GM12878 (cell line): ENCODE results near the gene GLRX5. TPM values are rescaled to one million over a fixed set of nuclear protein-coding genes. Genes with fewer than 3 reads are reported as not detected.

ENCODE experiments used
- ATAC-seq: fragments of 200-7000 bp; cut with Tn5 transposase; 3 replicates; pipeline ENCODE4 v1.9.1; 2020; ENCODE audit warnings: mild to moderate bottlenecking, moderate library complexity
- BruUV-seq: library from RNA; stranded (reverse); fragments of 400-500 nt; replicated peaks from 2 replicates; lab custom pipeline; 2021; lab: Mats Ljungman, UMichigan
- CTCF ChIA-PET: fragments of 300-600 bp; sonication (Branson Sonifier 250); formaldehyde crosslinking; extraction: SDS; loops from one replicate; lab custom pipeline; 2021; ENCODE audit warnings: inconsistent platforms; lab: Yijun Ruan, JAX
- POLR2A ChIA-PET: fragments of 350-600 bp; formaldehyde crosslinking; extraction: SDS; loops from one replicate; lab custom pipeline; 2021; ENCODE audit warnings: inconsistent platforms; lab: Charles Lee
- RAD21 ChIA-PET: fragments of 300-600 bp; sonication (Branson Sonifier 250); formaldehyde crosslinking; loops from one replicate; lab custom pipeline; 2023; ENCODE audit warnings: antibody characterized with exemption; ENCODE audit not compliant: unreplicated experiment; lab: Charles Lee
- SMC1A ChIA-PET: fragments of 300-600 bp; sonication (Branson Sonifier 250); formaldehyde crosslinking; loops from one replicate; lab custom pipeline; 2023; ENCODE audit not compliant: unreplicated experiment, uncharacterized antibody; lab: Charles Lee
- DNase-seq: peaks from one replicate; pipeline ENCODE4 v3.0.0-alpha.2; 2011; ENCODE audit warnings: low read depth, low spot score
- FAIRE-seq: peaks from 3 replicates; lab custom pipeline; 2011; peaks lifted over from hg19 to GRCh38; lab: Jason Lieb, UNC
- H2AFZ ChIP-seq: 2 replicates; pipeline ENCODE4 v1.6.0; 2011; ENCODE audit warnings: low read depth, low read length, control low read depth; ENCODE audit not compliant: control insufficient read depth
- H3K27ac ChIP-seq: 2 replicates; pipeline ENCODE4 v1.5.1; 2011; ENCODE audit warnings: control low read depth; ENCODE audit not compliant: control insufficient read depth, insufficient read depth
- H3K27me3 ChIP-seq, 2 experiments: replicated peaks in 1 of 2; 2 replicates each; pipeline versions ENCODE4 v1.6.0 to v1.6.1; 2011; ENCODE audit warnings: low read length in 1 of 2; ENCODE audit not compliant: control insufficient read depth in 2 of 2, insufficient read depth in 2 of 2
- H3K36me3 ChIP-seq, 2 experiments: 2 replicates each; pipeline ENCODE4 v1.5.1; 2011; ENCODE audit warnings: low read length in 1 of 2; ENCODE audit not compliant: control insufficient read depth in 2 of 2, insufficient read depth in 2 of 2
- H3K4me1 ChIP-seq: 2 replicates; pipeline ENCODE4 v1.6.1; 2011; ENCODE audit warnings: mild to moderate bottlenecking, low read length, moderate library complexity, mixed read lengths; ENCODE audit not compliant: control insufficient read depth, insufficient read depth
- H3K4me2 ChIP-seq: 2 replicates; pipeline ENCODE4 v1.6.0; 2011; ENCODE audit warnings: control low read depth; ENCODE audit not compliant: control insufficient read depth, insufficient read depth
- H3K4me3 ChIP-seq: fragments of 200-600 bp; sonication (generic); 2 replicates; pipeline ENCODE4 v1.5.1; 2016
- H3K79me2 ChIP-seq: 2 replicates; pipeline ENCODE4 v1.6.0; 2011; ENCODE audit warnings: low read length; ENCODE audit not compliant: control insufficient read depth, insufficient read depth
- H3K9ac ChIP-seq: 2 replicates; pipeline ENCODE4 v1.8.0; 2011; ENCODE audit warnings: low read length, control low read depth, mixed read lengths; ENCODE audit not compliant: control insufficient read depth, insufficient read depth
- H3K9me3 ChIP-seq: replicated peaks from 3 replicates; pipeline ENCODE4 v1.5.1; 2011; ENCODE audit warnings: mild to moderate bottlenecking, low read length; ENCODE audit not compliant: control insufficient read depth, insufficient read depth
- H4K20me1 ChIP-seq: 2 replicates; pipeline ENCODE4 v1.6.0; 2011; ENCODE audit not compliant: control insufficient read depth, insufficient read depth
- CBFB ChIP-seq: IDR thresholded peaks from 2 replicates; pipeline ENCODE4 v1.6.1; 2016; ENCODE audit warnings: antibody characterized with exemption, low read depth
- CREM ChIP-seq: IDR thresholded peaks from 2 replicates; pipeline ENCODE4 v1.6.1; 2014; ENCODE audit warnings: antibody characterized with exemption, low read depth
- EED ChIP-seq: sonication (generic); IDR thresholded peaks from 2 replicates; pipeline ENCODE4 v1.6.1; 2016; ENCODE audit warnings: antibody characterized with exemption, low read depth
- EGR1 ChIP-seq, 2 experiments: IDR thresholded peaks; 1 replicate in 1 of 2; 2 replicates in 1 of 2; pipeline ENCODE4 v1.6.1; 2011 to 2012; ENCODE audit warnings: low read depth in 2 of 2, low read length in 2 of 2, borderline replicate concordance in 1 of 2, mild to moderate bottlenecking in 1 of 2, moderate library complexity in 1 of 2
- ETV6 ChIP-seq, 2 experiments: fragments of 450-650 bp in 1 of 2; IDR thresholded peaks in 1 of 2; conservative IDR thresholded peaks in 1 of 2; 2 replicates each; pipeline ENCODE4 v1.6.1; 2014; ENCODE audit warnings: antibody characterized with exemption in 1 of 2, borderline replicate concordance in 1 of 2, low read depth in 1 of 2, mild to moderate bottlenecking in 1 of 2, moderate library complexity in 1 of 2
- GATAD2B ChIP-seq: fragments of 450-650 bp; conservative IDR thresholded peaks from 2 replicates; pipeline ENCODE4 v1.6.1; 2017; ENCODE audit warnings: low read depth, mild to moderate bottlenecking, moderate library complexity
- IKZF2 ChIP-seq, 2 experiments: fragments of 450-650 bp; IDR thresholded peaks; 2 replicates each; pipeline ENCODE4 v1.6.1; 2017; ENCODE audit warnings: mild to moderate bottlenecking in 2 of 2, moderate library complexity in 2 of 2
- MEF2A ChIP-seq: IDR thresholded peaks from 2 replicates; pipeline ENCODE4 v1.6.1; 2011; ENCODE audit warnings: low read depth, mild to moderate bottlenecking, low read length, moderate library complexity; ENCODE audit not compliant: insufficient read depth
- MEF2B ChIP-seq: fragments of 450-650 bp; IDR thresholded peaks from 2 replicates; pipeline ENCODE4 v1.6.1; 2018; ENCODE audit warnings: mild to moderate bottlenecking, moderate library complexity; ENCODE audit not compliant: partially characterized antibody, poor library complexity, severe bottlenecking
- NFYA ChIP-seq: IDR thresholded peaks from 2 replicates; pipeline ENCODE4 v1.6.1; 2011; ENCODE audit warnings: low read depth, mild to moderate bottlenecking, low read length, improper control_type of control experiment, borderline replicate concordance
- SMAD5 ChIP-seq: IDR thresholded peaks from 2 replicates; pipeline ENCODE4 v1.6.1; 2016; ENCODE audit warnings: antibody characterized with exemption, low read depth
- SMARCA5 ChIP-seq: fragments of 450-650 bp; IDR thresholded peaks from 2 replicates; pipeline ENCODE4 v1.6.1; 2017; ENCODE audit warnings: mild to moderate bottlenecking
- TBL1XR1 ChIP-seq: IDR thresholded peaks from 2 replicates; pipeline ENCODE4 v1.6.1; 2012; ENCODE audit warnings: low read depth, low read length, improper control_type of control experiment
- TCF7 ChIP-seq: IDR thresholded peaks from 2 replicates; pipeline ENCODE4 v1.6.1; 2014; ENCODE audit warnings: antibody characterized with exemption, borderline replicate concordance
- WGBS: methylation state at CpG from one replicate; pipeline ENCODE4 v1.1.6; 2016; ENCODE audit warnings: low lambda C conversion rate; ENCODE audit not compliant: insufficient replicate concordance, insufficient coverage; ENCODE audit errors: missing lambda C conversion rate; 5-methylcytosine and 5-hydroxymethylcytosine counted together
- in situ Hi-C: fragments of 300-500 bp; cut with MboI; formaldehyde crosslinking; loops from 9 replicates; pipeline ENCODE4 v1.14.3; 2018; ENCODE audit warnings: mixed read lengths
- intact Hi-C: fragments of 100-400 bp; cut with micrococcal nuclease; formaldehyde crosslinking; loops from one replicate; pipeline ENCODE4 v1.14.2; 2022; ENCODE audit not compliant: unreplicated experiment
- polyA plus RNA-seq, 11 experiments: library from polyadenylated mRNA; depleted of rRNA in 4 of 11; unstranded in 6 of 11; stranded (reverse) in 5 of 11; fragments of >200 nt; fragmentation: Nextera tagmentation in 4 of 11; fragmentation: Illumina TruSeq in 1 of 11; extraction: Ambion mirVana in 4 of 11; extraction: Trizol in 1 of 11; gene quantifications; 1 replicate in 1 of 11; 2 replicates in 10 of 11; pipeline versions ENCODE4 v1.2.1 to v1.2.3, GENCODE V29; 2011 to 2016; ENCODE audit warnings: inconsistent platforms in 2 of 11, missing spikeins in 2 of 11, low read depth in 1 of 11
- total RNA-seq, 4 experiments: library from RNA; depleted of rRNA in 3 of 4; stranded (reverse); fragments of >200 nt in 3 of 4; fragmentation: Illumina TruSeq in 1 of 4; extraction: Trizol in 1 of 4; gene quantifications; 2 replicates each; pipeline versions ENCODE4 v1.2.1 to v1.2.3, GENCODE V29; 2013 to 2021
- TF ChIP-seq, protein P1 (sequence below): fragments of 150-350 bp; IDR thresholded peaks from 2 replicates; pipeline ENCODE4 v1.6.1; 2014; ENCODE audit warnings: mild to moderate bottlenecking, low read depth, low read length

Gene GLRX5
- total and polyA plus RNA-seq, 10 of the 15 experiments (the other 5 are each of a cell fraction or from before 2014, with no cell fraction given), result 12.8 to 139 (median 55.4) TPM

- TF ChIP-seq EGR1 (IDR thresholded peaks at IDR 0.05; ENCODE audit: borderline replicate concordance in 1 of 2, low read depth in 2 of 2, low read length in 2 of 2), result peak in 1 of 2 experiments; percentile 74; a peak in 1 of 3 replicates
- TF ChIP-seq IKZF2 (IDR thresholded peaks at IDR 0.05), result peak; percentile 20 to 24; a peak in 1 of 4 replicates
- no peak for TF ChIP-seq NFYA
Observed at GRCh38 chr14:95516554-95517181, 18.2 kb upstream of the GLRX5 start, which contains the start of gene SYNE3 (continued).

- peak overlapping the region; percentile 32 for H3K9ac ChIP-seq
- peak; percentile 13 for FAIRE-seq
- intact Hi-C loops, result no loop called here
- no TSS peak for BruUV-seq
- no peaks in the 10 kb centered on the region for H3K27me3 ChIP-seq
- ChIA-PET RAD21 (interaction anchor here (0.5 to 2.7 kb wide), 20 partner anchors 9 to 322 kb away, joined by 3 to 22 read pairs (median 4); no protein-coding TSS in a partner anchor), CTCF (interaction anchor here (1.0 to 18.0 kb wide), 13 partner anchors 8 to 248 kb away, joined by 3 to 525 read pairs (median 5); partner anchors contain the start of gene GLRX5), SMC1A (interaction anchor here (0.7 to 7.3 kb wide), 15 partner anchors 9 to 77 kb away, joined by 3 to 107 read pairs (median 6); no protein-coding TSS in a partner anchor), POLR2A (interaction anchor here (1.0 to 11.3 kb wide), 4 partner anchors 9 to 37 kb away, joined by 3 to 276 read pairs (median 6); no protein-coding TSS in a partner anchor)
- in situ Hi-C loops, result loop anchor here (10.0 kb wide), 1 partner anchor 1543 kb away; the partner anchor contains the start of gene ASB2
- no peaks in the 10 kb centered on the region for H4K20me1 ChIP-seq
- H3K4me1 ChIP-seq, result peaks cover 53% of the 10 kb centered on the region
- H3K36me3 ChIP-seq, result no peaks in the 10 kb centered on the region
- peak; percentile 20 for ATAC-seq
- peak overlapping the region; percentile 57 for H2AFZ ChIP-seq
- WGBS, result 1% methylated on average over 8 of the region's 8 CpGs
- peaks cover 34% of the 10 kb centered on the region for H3K79me2 ChIP-seq
- H3K27ac ChIP-seq, result peak overlapping the region; percentile 80
- no peak for DNase-seq
- H3K4me2 ChIP-seq, result peak overlapping the region; percentile 98
- no peaks in the 10 kb centered on the region for H3K9me3 ChIP-seq
- peak overlapping the region; percentile 42; the same call in 1 of the 2 replicates for H3K4me3 ChIP-seq
- TF ChIP-seq MEF2B (peak; percentile 32), TCF7 (no peak), TBL1XR1 (no peak), CBFB (no peak), MEF2A (0 out of 2 replicates have a peak, but pooled peaks have one; percentile 43), SMAD5 (no peak), EED (peak; percentile 74), SMARCA5 (no peak), CREM (no peak), ETV6 (conservative IDR thresholded peaks at IDR 0.05 in 1 of 2, IDR thresholded peaks at IDR 0.05 in 1 of 2; ENCODE audit: borderline replicate concordance in 1 of 2, low read depth in 1 of 2) (peak in 1 of 2 experiments; percentile 37; a peak in 1 of 4 replicates), GATAD2B (0 out of 2 replicates have a peak, but pooled peaks have one; percentile 24), IKZF2 (IDR thresholded peaks at IDR 0.05) (peak in 1 of 2 experiments; percentile 22; a peak in 1 of 4 replicates)
- TF ChIP-seq, protein P1, sequence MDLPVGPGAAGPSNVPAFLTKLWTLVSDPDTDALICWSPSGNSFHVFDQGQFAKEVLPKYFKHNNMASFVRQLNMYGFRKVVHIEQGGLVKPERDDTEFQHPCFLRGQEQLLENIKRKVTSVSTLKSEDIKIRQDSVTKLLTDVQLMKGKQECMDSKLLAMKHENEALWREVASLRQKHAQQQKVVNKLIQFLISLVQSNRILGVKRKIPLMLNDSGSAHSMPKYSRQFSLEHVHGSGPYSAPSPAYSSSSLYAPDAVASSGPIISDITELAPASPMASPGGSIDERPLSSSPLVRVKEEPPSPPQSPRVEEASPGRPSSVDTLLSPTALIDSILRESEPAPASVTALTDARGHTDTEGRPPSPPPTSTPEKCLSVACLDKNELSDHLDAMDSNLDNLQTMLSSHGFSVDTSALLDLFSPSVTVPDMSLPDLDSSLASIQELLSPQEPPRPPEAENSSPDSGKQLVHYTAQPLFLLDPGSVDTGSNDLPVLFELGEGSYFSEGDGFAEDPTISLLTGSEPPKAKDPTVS, result no peak
Observed at GRCh38 chr14:95518045-95518751, 16.7 kb upstream of the GLRX5 start.
